Measurements from ENCODE around the gene BHLHA15.
"Not testable (repeated sequence)": the region's sequence is repeated elsewhere in the genome, so short reads cannot be mapped to it uniquely, and the experiment has no call there.

BHLHA15 gene

DNA sequence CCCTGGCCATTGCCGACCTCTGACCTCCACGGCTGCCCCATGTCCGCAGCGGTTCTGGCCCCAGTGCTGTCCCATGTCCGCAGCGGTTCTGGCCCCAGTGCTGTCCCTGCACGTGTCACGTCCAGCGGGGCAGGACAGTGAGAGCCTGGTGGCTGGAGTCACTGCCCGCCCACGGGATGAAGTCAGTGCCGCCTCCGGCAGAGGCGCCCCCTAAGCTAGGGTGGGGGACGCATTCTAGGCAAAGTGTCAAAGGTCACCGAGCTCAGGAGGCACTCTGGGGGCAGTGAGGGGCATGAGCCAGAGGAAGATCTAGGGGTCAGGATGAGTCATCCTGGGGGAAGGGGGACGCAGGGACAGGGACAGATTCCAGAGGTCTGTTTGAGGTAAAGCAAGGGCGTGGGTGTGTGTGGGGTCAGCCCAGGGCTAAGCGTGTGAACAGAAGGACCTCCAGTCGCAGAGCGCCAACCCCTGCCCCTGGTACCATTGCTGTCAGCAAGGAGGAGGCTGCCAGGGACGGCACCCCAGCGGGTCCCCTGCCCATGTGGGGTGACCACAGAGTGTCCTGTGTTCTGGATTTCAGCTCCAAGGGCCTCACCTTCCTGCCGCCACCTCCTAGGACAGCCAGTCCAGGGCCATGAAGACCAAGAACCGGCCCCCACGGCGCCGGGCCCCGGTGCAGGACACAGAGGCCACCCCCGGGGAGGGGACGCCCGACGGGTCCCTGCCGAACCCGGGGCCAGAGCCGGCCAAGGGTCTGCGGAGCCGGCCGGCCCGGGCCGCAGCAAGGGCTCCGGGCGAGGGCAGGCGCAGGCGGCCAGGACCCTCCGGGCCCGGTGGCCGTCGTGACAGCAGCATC is 665 bp downstream of the BHLHA15 start:
- no peak for DNase-seq

- DNase-seq, result no peak
These were observed 1.3 kb downstream of the BHLHA15 start for GRCh38 chr7:98212532-98213041.

DNA sequence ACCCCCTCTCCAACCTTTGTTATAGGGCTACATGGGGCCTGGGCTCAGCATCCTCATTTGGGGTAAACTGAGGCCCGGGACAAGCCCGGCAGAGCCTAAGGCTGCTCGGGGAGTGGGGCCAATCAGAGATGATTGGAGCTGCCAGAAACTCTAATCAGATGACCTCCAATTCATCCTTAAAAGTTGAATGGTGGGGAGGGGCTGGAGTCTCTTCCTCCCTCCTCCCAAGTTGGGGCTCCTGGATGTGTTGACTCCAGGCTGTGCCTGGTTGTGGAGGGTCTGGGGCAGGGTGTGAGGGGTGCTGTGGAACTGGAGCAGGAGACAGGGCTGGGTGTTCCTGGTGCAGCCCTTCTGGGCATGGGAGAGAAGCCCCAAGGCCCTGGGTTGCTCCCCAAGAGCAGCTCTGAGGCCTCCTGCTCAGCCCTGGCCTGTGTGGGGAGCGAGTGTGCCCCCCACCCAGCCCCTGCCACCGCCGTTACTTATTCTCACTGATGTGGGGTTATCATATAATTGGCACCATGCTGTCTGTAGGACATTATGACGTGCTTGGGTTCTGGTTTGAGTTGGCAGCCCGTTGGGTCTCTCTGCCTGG is 2.2 kb downstream of the BHLHA15 start:
- DNase-seq, result no peak

DNA sequence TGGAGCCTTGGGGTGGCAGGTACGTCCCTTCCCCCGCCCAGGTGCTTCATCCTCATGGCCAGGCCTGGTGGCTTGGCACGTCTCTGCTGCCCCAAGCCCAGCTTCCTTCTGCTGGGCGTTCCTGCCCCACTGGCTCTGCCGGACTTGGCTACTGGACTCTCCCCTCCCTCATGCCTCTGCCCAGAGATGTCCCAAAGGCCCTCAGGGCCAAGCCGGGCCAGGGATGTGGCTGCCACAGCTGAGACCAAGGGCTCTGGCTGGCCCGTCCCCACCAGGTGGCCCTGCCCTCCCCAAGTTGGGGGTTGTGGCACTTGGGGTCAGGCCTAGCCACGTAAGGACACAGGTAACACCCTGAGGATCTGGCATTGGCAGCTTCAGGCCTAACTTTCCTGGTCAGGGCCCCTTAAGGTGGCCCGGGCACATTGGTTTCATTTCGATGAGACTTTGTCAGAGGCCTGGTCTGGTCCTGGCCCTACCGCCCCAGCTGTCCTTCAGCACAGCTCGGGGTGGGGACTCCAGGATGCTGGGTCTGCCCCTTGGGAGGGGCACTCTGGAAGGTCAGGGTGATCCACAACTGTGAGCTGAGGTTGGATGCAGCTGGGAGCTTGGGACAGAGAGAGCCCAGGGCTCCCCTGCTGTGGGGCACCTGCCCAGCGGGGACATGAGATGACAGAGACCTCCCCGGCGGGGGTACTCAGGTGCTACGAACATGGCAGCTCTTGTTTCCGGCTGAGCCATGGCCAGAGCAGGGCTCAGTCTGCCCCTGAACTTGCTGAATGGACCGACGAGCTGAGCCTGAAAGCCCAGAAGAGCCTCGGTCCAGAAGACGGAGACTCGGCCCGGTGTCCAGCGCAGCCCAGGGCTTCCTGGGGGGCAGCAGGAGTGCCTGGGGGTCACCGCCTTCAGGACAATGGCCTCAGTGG is 2.9 kb downstream of the BHLHA15 start:
- no peak for DNase-seq

- no peak for DNase-seq
These were observed 3.6 kb downstream of the BHLHA15 start for GRCh38 chr7:98214811-98215321.

GRCh38 chr7:98215561-98216495 is 4.6 kb downstream of the BHLHA15 start:
- no peak for DNase-seq

DNA sequence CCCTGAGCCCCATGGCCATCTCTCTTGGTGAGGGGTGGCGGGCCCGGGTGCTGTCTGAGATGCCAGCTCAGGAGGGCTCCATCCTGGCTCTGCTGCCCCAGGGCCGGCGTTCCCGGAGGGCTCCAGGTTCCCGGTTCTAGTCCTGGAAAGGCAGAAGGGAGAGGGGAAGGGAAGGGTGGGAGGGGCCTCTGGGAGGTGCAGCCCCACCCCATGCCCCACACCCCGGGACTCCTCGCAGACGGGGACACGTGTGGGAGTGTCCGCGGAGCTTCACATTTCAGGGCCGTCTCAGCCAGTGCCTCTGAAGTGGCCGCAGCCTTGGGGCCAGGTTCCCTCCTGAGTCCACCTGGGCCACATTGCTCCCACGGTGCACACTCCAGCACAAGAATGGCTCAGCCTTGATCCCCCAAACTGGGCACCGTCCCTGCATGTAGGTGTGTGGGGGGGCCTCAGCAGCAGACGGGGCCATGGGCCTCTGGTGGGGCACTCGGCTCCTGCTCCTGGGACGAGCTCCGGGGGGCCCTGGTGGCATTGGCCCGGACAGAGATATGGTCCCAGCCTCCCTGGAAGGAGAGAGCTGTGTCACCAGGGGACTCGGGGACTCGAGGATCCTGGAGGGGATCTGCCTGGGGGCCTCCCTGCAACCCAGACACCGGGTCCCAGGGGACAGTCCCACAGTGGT is 5.8 kb downstream of the BHLHA15 start:
- DNase-seq, result no peak

DNA sequence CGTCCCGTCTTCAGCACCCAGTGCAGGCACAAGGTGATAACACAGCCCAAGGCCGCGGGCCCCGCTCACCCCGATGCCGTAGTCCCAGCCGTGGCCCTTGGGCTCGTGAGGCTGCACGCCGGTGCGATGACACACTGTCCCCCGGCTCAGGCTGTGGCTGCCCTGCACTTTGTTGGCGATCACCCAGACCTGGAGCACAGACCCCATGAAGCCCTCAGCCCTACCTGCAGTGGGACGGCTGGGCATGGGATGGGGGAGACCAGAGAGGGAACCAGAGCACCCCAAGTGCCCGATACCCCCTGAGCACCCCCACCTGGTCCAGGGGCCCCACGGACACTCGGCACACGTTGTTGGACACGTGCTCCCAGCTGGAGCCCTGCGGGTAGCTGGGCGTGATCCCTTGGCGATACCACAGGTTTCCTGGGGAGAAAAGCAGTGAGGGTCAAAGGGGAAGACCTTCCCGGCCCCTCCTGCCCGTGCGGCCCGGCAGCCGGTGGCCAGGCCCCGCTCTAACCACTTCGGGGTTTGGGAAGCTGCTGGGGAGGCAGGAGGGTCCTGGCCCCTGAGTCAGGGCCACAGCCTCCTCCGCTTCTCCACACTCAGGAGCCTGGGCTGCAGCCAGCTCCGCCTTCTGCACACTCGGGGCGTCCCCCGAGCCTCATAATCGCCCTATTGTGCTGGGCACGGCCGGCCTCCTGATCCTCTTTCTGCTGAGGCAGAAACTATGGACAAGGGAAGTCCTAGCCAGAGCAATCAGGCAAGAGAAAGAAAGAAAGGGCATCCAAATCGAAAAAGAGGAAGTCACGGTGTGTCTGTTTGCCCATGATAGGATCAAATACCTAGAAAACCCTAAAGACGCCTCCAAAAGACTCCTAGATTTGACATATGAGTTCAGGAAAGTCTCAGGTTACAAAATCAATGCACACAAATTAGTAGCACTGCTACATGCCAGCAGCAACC is 6.7 kb downstream of the BHLHA15 start:
- peak; percentile 35 for DNase-seq

- not testable (repeated sequence) for DNase-seq
These were observed 8.1 kb downstream of the BHLHA15 start for GRCh38 chr7:98219382-98219781.

DNA sequence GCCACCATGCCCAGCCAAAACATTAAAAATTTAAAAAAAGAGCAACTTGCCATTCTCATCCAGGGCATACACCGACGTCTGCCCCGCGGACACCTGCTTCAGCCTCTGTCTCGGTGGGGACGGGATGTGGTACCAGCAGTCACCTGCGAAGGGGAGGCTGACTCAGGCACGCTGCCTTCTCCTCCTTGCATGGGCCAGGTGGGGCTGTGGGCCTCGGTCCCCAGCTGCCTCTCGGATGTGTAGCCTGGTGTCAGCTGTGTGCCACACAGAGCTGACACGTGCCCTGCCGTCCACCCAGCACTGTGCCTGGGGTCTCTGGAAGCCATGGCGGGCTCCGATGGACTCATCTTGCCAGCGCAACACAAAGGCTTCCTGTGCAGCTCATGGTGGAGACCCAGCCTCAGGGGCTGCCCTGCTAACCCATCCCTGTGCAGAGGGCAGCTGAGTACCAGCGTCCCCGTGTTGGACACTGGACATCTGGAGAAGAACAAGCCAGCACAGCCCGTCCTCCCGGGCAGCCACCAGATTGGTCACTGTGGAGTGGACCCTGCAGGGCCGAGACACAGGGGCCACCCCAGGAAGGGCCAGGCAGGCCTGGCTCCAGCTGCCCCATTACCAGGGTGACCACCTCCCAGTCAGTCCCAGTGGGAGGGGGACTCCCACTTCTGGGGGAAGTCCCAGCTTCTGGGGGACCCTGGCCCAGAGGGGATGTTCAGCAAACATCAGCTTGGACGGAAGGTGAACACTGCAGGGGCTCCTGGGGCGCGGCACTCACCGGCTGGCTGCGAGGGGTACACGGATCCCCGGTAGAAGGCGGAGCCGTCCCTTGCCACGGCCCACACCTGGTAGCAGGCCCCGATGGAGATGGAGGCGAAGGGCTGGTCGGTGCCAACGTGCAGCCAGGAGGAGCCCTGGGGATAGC is 10.6 kb downstream of the BHLHA15 start:
- no peak for DNase-seq

DNA sequence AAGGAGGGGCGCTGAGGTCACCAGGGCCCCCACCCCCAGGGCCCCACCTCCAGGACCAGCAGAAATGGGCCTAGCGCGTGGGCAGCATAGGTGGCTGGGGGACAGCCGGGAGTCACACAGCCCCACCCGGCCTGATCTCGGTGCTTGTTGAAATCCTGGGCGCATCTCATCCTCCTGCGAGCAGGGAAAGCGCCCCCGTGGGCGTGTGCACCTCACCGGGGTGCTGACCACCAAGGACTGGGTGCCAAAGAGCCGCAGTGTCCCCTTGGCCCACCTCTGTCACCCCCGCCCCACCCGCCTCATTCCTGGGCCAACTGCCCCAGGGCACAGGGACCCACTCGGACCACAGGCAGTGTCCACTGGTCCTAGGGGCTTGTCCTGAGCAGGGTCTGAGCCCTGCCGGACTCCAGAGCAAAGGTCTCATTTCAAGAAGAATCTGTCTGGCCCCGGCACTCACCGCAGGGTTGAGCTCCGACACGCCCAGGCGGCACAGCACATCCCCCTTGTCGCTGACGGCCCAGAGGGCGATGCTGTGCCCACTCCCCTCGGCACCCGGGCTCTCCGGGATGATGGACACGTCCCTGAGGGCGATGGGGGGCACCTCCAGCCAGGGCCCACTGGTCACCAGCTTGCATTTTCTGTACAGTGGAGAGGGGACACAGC is 11.4 kb downstream of the BHLHA15 start:
- DNase-seq, result no peak

DNA sequence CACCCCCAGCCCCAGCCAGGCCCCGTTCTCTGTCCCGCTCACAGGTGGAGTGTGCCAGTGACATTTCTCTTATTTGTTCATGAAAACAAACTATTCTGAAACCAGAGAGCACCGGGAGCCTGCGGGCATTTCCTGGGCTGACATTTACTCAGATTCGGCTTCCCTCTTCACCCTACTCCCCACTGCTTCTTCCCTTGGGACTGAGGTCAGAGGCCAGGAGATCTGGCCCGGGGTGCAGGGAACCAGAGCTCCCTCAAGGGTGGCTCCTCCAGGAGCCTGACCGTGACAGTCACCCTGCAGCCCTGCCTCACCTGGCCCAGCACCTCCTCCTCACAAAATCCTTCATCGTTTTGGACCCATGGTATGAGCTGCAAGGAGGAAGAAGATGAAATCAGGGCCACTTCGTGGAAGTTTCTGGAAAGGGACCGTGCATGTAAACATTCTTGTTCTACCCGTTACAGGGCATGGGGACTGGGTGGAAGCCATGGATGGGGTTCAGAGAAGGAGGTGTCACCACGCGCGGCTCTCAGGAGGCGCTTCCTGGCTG is 12.2 kb downstream of the BHLHA15 start:
- DNase-seq, result no peak

DNA sequence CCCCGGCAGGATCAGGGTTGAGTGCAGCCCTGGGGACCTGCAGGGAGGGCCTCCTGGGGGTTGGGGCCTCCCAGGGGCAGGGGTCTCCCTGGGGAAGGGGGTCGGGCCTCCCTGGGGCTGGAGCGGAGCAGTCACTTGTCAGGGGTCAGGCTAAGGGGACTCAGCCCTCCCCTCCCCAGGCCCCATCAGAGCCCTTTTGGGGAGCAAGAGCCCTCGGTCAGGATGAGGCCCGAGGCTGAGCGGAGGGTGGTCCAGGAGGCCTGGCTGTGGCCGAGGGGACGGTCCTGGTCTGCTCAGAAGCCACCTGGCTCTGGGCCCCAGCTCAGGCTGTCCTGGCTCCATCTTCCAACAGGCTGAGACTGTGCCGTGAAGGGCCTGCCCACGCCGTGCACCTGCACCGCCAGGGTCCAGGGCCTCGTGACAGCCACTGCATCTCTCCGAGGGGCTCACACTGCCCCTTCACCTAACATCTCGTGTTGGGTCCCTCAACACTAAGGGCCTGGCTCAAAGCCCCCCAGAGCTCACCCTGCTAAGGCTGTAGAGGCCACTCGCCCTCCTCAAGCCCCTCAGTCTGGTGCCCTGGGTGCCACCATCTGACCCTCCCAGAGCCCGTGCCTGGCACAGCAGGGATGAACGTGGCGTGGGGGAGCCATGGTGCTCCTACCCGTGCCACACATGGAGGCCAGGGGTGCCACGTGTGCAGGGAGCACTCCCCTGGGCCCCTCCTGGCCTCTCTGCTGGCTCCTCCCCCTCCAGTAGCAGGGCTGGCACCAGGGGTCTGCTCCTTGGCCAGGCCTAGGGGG is 12.9 kb downstream of the BHLHA15 start:
- no peak for DNase-seq

- no peak for DNase-seq
These were observed 13.5 kb downstream of the BHLHA15 start for GRCh38 chr7:98224701-98225181.

GRCh38 chr7:98225913-98226614 is 14.8 kb downstream of the BHLHA15 start:
- DNase-seq, result no peak

GRCh38 chr7:98227939-98228338 is 16.7 kb downstream of the BHLHA15 start:
- DNase-seq, result no peak

Data from NCI-H1436 (cell line).